ENCODE measurements around the gene COL7A1.

GRCh38 chr3:48555949-48556795 lies 39.0 kb downstream of the COL7A1 start:
- TF ChIP-seq NR3C1 (CRISPR knock-in tag; conservative IDR thresholded peaks at IDR 0.05; ENCODE audit: low read depth) = 0 out of 2 replicates have a peak, but pooled peaks have one; percentile 21
- TF ChIP-seq, protein P1, sequence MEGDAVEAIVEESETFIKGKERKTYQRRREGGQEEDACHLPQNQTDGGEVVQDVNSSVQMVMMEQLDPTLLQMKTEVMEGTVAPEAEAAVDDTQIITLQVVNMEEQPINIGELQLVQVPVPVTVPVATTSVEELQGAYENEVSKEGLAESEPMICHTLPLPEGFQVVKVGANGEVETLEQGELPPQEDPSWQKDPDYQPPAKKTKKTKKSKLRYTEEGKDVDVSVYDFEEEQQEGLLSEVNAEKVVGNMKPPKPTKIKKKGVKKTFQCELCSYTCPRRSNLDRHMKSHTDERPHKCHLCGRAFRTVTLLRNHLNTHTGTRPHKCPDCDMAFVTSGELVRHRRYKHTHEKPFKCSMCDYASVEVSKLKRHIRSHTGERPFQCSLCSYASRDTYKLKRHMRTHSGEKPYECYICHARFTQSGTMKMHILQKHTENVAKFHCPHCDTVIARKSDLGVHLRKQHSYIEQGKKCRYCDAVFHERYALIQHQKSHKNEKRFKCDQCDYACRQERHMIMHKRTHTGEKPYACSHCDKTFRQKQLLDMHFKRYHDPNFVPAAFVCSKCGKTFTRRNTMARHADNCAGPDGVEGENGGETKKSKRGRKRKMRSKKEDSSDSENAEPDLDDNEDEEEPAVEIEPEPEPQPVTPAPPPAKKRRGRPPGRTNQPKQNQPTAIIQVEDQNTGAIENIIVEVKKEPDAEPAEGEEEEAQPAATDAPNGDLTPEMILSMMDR (IDR thresholded peaks at IDR 0.05) = no peak
- TF ChIP-seq, protein P2, sequence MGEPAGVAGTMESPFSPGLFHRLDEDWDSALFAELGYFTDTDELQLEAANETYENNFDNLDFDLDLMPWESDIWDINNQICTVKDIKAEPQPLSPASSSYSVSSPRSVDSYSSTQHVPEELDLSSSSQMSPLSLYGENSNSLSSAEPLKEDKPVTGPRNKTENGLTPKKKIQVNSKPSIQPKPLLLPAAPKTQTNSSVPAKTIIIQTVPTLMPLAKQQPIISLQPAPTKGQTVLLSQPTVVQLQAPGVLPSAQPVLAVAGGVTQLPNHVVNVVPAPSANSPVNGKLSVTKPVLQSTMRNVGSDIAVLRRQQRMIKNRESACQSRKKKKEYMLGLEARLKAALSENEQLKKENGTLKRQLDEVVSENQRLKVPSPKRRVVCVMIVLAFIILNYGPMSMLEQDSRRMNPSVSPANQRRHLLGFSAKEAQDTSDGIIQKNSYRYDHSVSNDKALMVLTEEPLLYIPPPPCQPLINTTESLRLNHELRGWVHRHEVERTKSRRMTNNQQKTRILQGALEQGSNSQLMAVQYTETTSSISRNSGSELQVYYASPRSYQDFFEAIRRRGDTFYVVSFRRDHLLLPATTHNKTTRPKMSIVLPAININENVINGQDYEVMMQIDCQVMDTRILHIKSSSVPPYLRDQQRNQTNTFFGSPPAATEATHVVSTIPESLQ (CRISPR knock-in tag; IDR thresholded peaks at IDR 0.05) = no peak
- no peak for TF ChIP-seq SP1 (CRISPR knock-in tag; conservative IDR thresholded peaks at IDR 0.05)
- TF ChIP-seq, protein P3, sequence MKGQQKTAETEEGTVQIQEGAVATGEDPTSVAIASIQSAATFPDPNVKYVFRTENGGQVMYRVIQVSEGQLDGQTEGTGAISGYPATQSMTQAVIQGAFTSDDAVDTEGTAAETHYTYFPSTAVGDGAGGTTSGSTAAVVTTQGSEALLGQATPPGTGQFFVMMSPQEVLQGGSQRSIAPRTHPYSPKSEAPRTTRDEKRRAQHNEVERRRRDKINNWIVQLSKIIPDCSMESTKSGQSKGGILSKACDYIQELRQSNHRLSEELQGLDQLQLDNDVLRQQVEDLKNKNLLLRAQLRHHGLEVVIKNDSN (CRISPR knock-in tag; IDR thresholded peaks at IDR 0.05) = no peak
- TF ChIP-seq, protein P4, sequence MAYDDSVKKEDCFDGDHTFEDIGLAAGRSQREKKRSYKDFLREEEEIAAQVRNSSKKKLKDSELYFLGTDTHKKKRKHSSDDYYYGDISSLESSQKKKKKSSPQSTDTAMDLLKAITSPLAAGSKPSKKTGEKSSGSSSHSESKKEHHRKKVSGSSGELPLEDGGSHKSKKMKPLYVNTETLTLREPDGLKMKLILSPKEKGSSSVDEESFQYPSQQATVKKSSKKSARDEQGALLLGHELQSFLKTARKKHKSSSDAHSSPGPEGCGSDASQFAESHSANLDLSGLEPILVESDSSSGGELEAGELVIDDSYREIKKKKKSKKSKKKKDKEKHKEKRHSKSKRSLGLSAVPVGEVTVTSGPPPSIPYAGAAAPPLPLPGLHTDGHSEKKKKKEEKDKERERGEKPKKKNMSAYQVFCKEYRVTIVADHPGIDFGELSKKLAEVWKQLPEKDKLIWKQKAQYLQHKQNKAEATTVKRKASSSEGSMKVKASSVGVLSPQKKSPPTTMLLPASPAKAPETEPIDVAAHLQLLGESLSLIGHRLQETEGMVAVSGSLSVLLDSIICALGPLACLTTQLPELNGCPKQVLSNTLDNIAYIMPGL (CRISPR knock-in tag; IDR thresholded peaks at IDR 0.05) = no peak
- TF ChIP-seq ESRRA (CRISPR knock-in tag; IDR thresholded peaks at IDR 0.05; ENCODE audit: borderline replicate concordance) = no peak
